Kidney (tissue), 14 donors: ENCODE results near the gene SRA1. TPM values are rescaled to one million over a fixed set of nuclear protein-coding genes. Genes with fewer than 3 reads are reported as not detected.

Source experiments
- DNase-seq, 5 donors: peaks; one replicate each; pipeline ENCODE4 v3.0.0-alpha.2; 2013 to 2020
- FAIRE-seq: peaks from 2 replicates; lab custom pipeline; 2012; peaks lifted over from hg19 to GRCh38; lab: Jason Lieb, UNC
- H3K27ac ChIP-seq, 2 donors: one replicate each; pipeline ENCODE4 v1.7.0; 2013; ENCODE audit warnings: low read depth in 2 of 2, low read length in 2 of 2, inconsistent platforms in 1 of 2
- H3K27me3 ChIP-seq: one replicate; pipeline ENCODE4 v1.7.1; 2013; ENCODE audit warnings: low read length, inconsistent platforms; ENCODE audit not compliant: control insufficient read depth, insufficient read depth
- H3K36me3 ChIP-seq, 3 donors: one replicate each; pipeline versions ENCODE4 v1.7.0 to v1.7.1; 2013; ENCODE audit warnings: low read length in 3 of 3, control low read depth in 1 of 3, inconsistent platforms in 1 of 3; ENCODE audit not compliant: insufficient read depth in 3 of 3, control insufficient read depth in 2 of 3
- H3K4me1 ChIP-seq, 3 donors: one replicate each; pipeline versions ENCODE4 v1.7.0 to v1.7.1; 2013; ENCODE audit warnings: low read length in 3 of 3, inconsistent platforms in 1 of 3, low read depth in 1 of 3; ENCODE audit not compliant: control insufficient read depth in 2 of 3, insufficient read depth in 2 of 3
- H3K4me3 ChIP-seq, 3 donors: one replicate each; pipeline versions ENCODE4 v1.7.0 to v1.8.1; 2013; ENCODE audit warnings: low read length in 3 of 3, control low read depth in 1 of 3, inconsistent platforms in 1 of 3
- H3K9ac ChIP-seq, 3 donors: one replicate each; pipeline versions ENCODE4 v1.7.0 to v1.7.1; 2013; ENCODE audit warnings: low read length in 3 of 3, control low read depth in 1 of 3, inconsistent platforms in 1 of 3
- H3K9me3 ChIP-seq, 3 donors: one replicate each; pipeline versions ENCODE4 v1.7.0 to v1.7.1; 2013; ENCODE audit warnings: low read length in 3 of 3, control low read depth in 1 of 3, inconsistent platforms in 1 of 3; ENCODE audit not compliant: control insufficient read depth in 2 of 3, insufficient read depth in 1 of 3
- intact Hi-C: fragments of 100-400 bp; cut with DNase I; formaldehyde crosslinking; loops from one replicate; pipeline ENCODE4 v1.11.1; 2022
- polyA plus RNA-seq: library from polyadenylated mRNA; stranded (reverse); fragments of 350-450 nt; fragmentation: Illumina TruSeq; extraction: RNeasy Lipid Tissue Mini Kit (QIAGEN cat#74804); gene quantifications from one replicate; pipeline ENCODE4 v1.2.3, GENCODE V29; 2014; ENCODE audit warnings: low read depth, low replicate concordance; ENCODE audit not compliant: insufficient read depth
- total RNA-seq: library from RNA; stranded (reverse); fragmentation: NEBNext Ultra II Directional; extraction: Animal tissue kit (Norgen Biotek cat#: 25700); gene quantifications from one replicate; pipeline ENCODE4 v1.2.1, GENCODE V29; 2021
- TF ChIP-seq, protein P1 (sequence below): IDR thresholded peaks from 3 replicates; pipeline ENCODE4 v1.5.1; 2012; ENCODE audit warnings: mild to moderate bottlenecking, moderate library complexity, borderline replicate concordance; ENCODE audit not compliant: insufficient read depth; ENCODE audit errors: extremely low read depth
- donor health status: control.
- donor health status: control.
- donor health status: control.
- donor health status: control.
- donor health status: control.
- donor health status: DM: yes; HTN: yes; CAD: no.
- donor health status: Normal renal cell carcinoma (clear cell type).

SRA1 gene
- total and polyA plus RNA-seq, 2 donors from 2014 or later, result 31.3 to 52.4 TPM

DNA sequence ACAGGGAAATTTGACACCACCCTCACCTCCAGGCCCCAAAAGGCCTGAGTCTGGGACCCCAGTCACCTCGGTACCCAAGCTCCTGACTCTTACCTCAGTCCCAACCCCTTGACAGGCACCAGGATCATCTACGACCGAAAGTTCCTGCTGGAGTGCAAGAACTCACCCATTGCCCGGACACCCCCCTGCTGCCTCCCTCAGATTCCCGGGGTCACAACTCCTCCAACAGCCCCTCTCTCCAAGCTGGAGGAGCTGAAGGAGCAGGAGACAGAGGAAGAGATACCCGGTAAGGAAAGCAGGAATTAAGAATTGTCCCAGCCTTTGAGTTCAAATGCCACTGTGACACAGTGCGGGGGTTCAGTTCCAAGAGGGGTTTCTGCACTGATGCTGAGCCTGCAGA is 8.5 kb downstream of the SRA1 start:
- Histone ChIP-seq H3K4me1 (peaks cover 0 to 35% (median 32%) of the 10 kb centered on the region in 3 donors), H3K9me3 (no peaks in the 10 kb centered on the region), H3K4me3 (peak overlapping the region in 1 of 3 donors; percentile 68), H3K27me3 (no peaks in the 10 kb centered on the region), H3K9ac (peak overlapping the region in 1 of 3 donors; percentile 80), H3K27ac (peak overlapping the region; percentile 96 to 98), H3K36me3 (peaks cover 2 to 29% (median 23%) of the 10 kb centered on the region in 3 donors)
- intact Hi-C loops, result loop anchor here (10.0 kb wide), 1 partner anchor 96 kb away; the partner anchor contains the start of genes IK and NDUFA2
- FAIRE-seq (no peak), DNase-seq (no peak)
- TF ChIP-seq, protein P1, sequence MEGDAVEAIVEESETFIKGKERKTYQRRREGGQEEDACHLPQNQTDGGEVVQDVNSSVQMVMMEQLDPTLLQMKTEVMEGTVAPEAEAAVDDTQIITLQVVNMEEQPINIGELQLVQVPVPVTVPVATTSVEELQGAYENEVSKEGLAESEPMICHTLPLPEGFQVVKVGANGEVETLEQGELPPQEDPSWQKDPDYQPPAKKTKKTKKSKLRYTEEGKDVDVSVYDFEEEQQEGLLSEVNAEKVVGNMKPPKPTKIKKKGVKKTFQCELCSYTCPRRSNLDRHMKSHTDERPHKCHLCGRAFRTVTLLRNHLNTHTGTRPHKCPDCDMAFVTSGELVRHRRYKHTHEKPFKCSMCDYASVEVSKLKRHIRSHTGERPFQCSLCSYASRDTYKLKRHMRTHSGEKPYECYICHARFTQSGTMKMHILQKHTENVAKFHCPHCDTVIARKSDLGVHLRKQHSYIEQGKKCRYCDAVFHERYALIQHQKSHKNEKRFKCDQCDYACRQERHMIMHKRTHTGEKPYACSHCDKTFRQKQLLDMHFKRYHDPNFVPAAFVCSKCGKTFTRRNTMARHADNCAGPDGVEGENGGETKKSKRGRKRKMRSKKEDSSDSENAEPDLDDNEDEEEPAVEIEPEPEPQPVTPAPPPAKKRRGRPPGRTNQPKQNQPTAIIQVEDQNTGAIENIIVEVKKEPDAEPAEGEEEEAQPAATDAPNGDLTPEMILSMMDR, result no peak

DNA sequence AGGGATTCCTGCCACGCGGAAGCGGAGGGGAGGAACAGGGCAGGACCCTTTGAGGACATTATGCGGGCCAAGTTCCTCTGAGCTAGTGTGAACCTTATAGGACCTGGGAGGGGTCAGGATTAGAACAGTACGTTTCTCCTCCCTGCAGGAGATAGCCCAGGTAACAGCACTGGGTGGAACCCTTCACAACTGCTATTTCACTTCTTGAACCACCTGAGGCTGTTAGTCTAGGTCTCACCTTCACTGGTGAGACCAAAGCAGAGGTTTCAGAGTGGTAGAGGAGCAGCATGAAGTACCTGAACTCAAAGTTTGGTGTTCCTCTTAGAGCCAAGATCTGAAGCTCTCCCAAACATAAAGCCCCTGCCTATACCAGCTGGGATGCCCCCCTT is 9.0 kb downstream of the SRA1 start:
- peak overlapping the region in 2 of 3 donors; percentile 71 to 80 for H3K9ac ChIP-seq
- peak overlapping the region; percentile 96 to 98 for H3K27ac ChIP-seq
- TF ChIP-seq, protein P1, result no peak
- H3K9me3 ChIP-seq, result no peaks in the 10 kb centered on the region
- H3K4me3 ChIP-seq, result peak overlapping the region in 2 of 3 donors; percentile 61 to 68
- no peak for FAIRE-seq
- peaks cover 2 to 31% (median 23%) of the 10 kb centered on the region in 3 donors for H3K36me3 ChIP-seq
- no peak for DNase-seq
- intact Hi-C loops, result loop anchor here (10.0 kb wide), 1 partner anchor 97 kb away; the partner anchor contains the start of genes IK and NDUFA2
- peaks cover 0 to 35% (median 32%) of the 10 kb centered on the region in 3 donors for H3K4me1 ChIP-seq
- H3K27me3 ChIP-seq, result no peaks in the 10 kb centered on the region

DNA sequence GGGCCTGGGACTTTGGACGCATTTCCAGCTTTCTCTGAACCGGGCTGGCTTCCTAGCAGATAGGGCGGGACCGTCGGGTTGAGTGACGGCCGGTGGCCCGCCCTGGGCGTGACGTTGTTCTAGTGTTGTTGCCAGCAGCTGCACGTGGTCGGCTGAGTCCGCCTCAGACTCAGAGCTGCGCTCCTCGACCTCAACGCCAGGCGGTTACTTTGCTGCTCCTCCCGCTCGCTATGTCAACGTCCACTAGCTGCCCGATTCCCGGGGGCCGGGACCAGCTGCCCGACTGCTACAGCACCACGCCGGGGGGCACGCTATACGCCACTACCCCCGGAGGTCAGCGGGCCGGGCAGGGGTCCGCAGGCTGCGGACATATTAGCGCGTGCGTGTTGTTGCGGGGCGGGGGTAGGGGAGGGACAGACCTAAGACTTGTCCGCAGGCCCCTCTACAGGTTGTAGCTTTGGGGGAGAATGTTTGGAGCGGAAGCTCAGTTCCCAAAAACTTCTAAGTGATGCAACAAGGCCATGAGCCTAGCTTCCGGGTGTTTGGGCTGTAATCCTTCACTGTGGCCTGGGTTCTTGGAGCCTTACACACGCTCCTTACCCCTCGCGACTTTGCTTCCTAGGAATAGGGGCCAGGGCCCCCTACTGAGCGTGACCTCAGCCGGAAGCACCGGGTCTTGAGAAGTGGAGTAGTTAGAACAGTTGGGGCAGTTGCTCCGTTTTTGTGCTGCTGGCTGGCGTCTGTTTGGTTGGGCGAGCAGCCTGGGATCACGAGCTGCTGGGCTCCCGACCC is 9.6 kb downstream of the SRA1 start, which contains the start of gene EIF4EBP3:
Gene EIF4EBP3 (plus strand): TSS at position 155 of the 792 bp plus-strand sequence. CDS start 76 bp downstream, at position 231.
- peak within 1 kb of the TSS; percentile 45 to 68 (median 61) for H3K4me3 ChIP-seq
- TF ChIP-seq, protein P1, result peak; percentile 48
- peak within 1 kb of the TSS in 2 of 3 donors; percentile 71 to 80 for H3K9ac ChIP-seq
- intact Hi-C loops, result loop anchor here (10.0 kb wide), 1 partner anchor 97 kb away; the partner anchor contains the start of genes IK and NDUFA2
- H3K27me3 ChIP-seq, result no peaks in the 10 kb centered on the region
- peaks cover 0 to 35% (median 32%) of the 10 kb centered on the region in 3 donors for H3K4me1 ChIP-seq
- H3K9me3 ChIP-seq, result no peaks in the 10 kb centered on the region
- peak within 1 kb of the TSS; percentile 96 to 98 for H3K27ac ChIP-seq
- peak; percentile 74 for FAIRE-seq
- peaks cover 2 to 34% (median 23%) of the 10 kb centered on the region in 3 donors for H3K36me3 ChIP-seq
- peak; percentile 96 to 99 (median 97) for DNase-seq
